RWPE2 (cell line): ENCODE results near the gene AIRE.

Experiments used
- ATAC-seq: fragments of 200-7000 bp; cut with Tn5 transposase; 3 replicates; pipeline ENCODE4 v1.9.1; 2021; ENCODE audit warnings: low read depth
- DNase-seq: peaks from one replicate; pipeline ENCODE4 v3.0.0-alpha.2; 2020; ENCODE audit warnings: low spot score
- H3K27ac ChIP-seq: fragments of 450-650 bp; 2 replicates; pipeline ENCODE4 v1.5.1; 2017; ENCODE audit warnings: mild to moderate bottlenecking; ENCODE audit not compliant: poor library complexity, severe bottlenecking
- H3K27me3 ChIP-seq: fragments of 250-450 bp; sonication (Bioruptor Pico); 2 replicates; pipeline ENCODE4 v1.5.1; 2021; ENCODE audit warnings: mild to moderate bottlenecking, moderate library complexity; ENCODE audit not compliant: insufficient read depth, poor library complexity, severe bottlenecking
- H3K36me3 ChIP-seq: fragments of 250-450 bp; sonication (Bioruptor Pico); 2 replicates; pipeline ENCODE4 v1.5.1; 2020; ENCODE audit warnings: low read depth, mild to moderate bottlenecking, moderate library complexity
- H3K4me1 ChIP-seq: fragments of 250-450 bp; sonication (Bioruptor Pico); 2 replicates; pipeline ENCODE4 v1.5.1; 2021; ENCODE audit warnings: mild to moderate bottlenecking, moderate library complexity; ENCODE audit not compliant: insufficient read depth, poor library complexity, severe bottlenecking
- H3K4me3 ChIP-seq: fragments of 250-450 bp; sonication (Bioruptor Pico); 2 replicates; pipeline ENCODE4 v1.5.1; 2021; ENCODE audit warnings: mild to moderate bottlenecking, moderate library complexity; ENCODE audit not compliant: severe bottlenecking
- H3K9me3 ChIP-seq: fragments of 250-450 bp; sonication (Bioruptor Pico); 2 replicates; pipeline ENCODE4 v1.5.1; 2021; ENCODE audit warnings: mild to moderate bottlenecking, moderate library complexity; ENCODE audit not compliant: severe bottlenecking
- CTCF ChIP-seq: fragments of 450-650 bp; IDR thresholded peaks from one replicate; pipeline ENCODE4 v1.5.1; 2017; ENCODE audit warnings: mild to moderate bottlenecking, moderate library complexity; ENCODE audit not compliant: poor library complexity, severe bottlenecking

The AIRE gene

GRCh38 chr21:44263221-44263760 is 22.4 kb upstream of the AIRE start:
- H3K4me3 ChIP-seq = no peak overlapping the region
- no peak for DNase-seq
- no peak; the same call in 2 of the 3 replicates for ATAC-seq
- no peaks in the 10 kb centered on the region for H3K36me3 ChIP-seq
- H3K4me1 ChIP-seq = no peaks in the 10 kb centered on the region
- no peaks in the 10 kb centered on the region for H3K9me3 ChIP-seq
- H3K27me3 ChIP-seq = no peaks in the 10 kb centered on the region
- H3K27ac ChIP-seq = no peak overlapping the region
- no peak for TF ChIP-seq CTCF

DNA sequence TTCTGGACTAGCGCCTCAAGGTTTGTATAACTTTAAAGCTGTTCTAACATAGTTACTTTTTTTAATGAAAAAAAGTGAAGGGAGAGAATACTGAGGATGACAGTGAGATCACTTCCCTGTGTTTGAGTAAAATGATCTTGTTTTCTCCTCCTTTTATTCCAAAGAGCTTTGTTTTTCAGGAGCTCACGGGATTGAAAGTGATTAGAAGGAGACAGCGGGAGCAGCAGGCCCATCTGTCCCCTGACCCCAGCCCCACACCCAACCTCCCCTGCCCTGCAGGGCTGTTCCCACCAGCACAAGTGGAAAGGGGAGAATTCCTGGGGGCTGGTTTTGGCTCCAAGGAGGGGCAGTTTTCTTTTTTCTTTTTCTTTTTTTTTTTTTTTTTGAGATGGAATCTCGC is 21.9 kb upstream of the AIRE start:
- H3K4me3 ChIP-seq = no peak overlapping the region
- no peak for ATAC-seq
- TF ChIP-seq CTCF = no peak
- no peaks in the 10 kb centered on the region for H3K27me3 ChIP-seq
- H3K4me1 ChIP-seq = no peaks in the 10 kb centered on the region
- H3K36me3 ChIP-seq = no peaks in the 10 kb centered on the region
- no peak overlapping the region for H3K27ac ChIP-seq
- no peak for DNase-seq
- no peaks in the 10 kb centered on the region for H3K9me3 ChIP-seq

GRCh38 chr21:44265734-44266270 is 19.9 kb upstream of the AIRE start:
- H3K9me3 ChIP-seq = no peaks in the 10 kb centered on the region
- H3K4me3 ChIP-seq = no peak overlapping the region
- H3K27me3 ChIP-seq = no peaks in the 10 kb centered on the region
- TF ChIP-seq CTCF = no peak
- no peaks in the 10 kb centered on the region for H3K36me3 ChIP-seq
- H3K4me1 ChIP-seq = no peaks in the 10 kb centered on the region
- H3K27ac ChIP-seq = no peak overlapping the region
- ATAC-seq = no peak
- DNase-seq = peak; percentile 45

GRCh38 chr21:44267655-44268142 is 18.0 kb upstream of the AIRE start:
- Histone ChIP-seq H3K4me3 (no peak overlapping the region), H3K9me3 (no peaks in the 10 kb centered on the region), H3K4me1 (no peaks in the 10 kb centered on the region), H3K36me3 (no peaks in the 10 kb centered on the region), H3K27me3 (no peaks in the 10 kb centered on the region), H3K27ac (no peak overlapping the region)
- peak; percentile 30 for TF ChIP-seq CTCF
- DNase-seq (no peak), ATAC-seq (no peak)

GRCh38 chr21:44269090-44269489 is 16.6 kb upstream of the AIRE start:
- no peak overlapping the region for H3K27ac ChIP-seq
- H3K27me3 ChIP-seq = no peaks in the 10 kb centered on the region
- H3K4me1 ChIP-seq = no peaks in the 10 kb centered on the region
- no peaks in the 10 kb centered on the region for H3K9me3 ChIP-seq
- no peak for ATAC-seq
- H3K4me3 ChIP-seq = no peak overlapping the region
- no peak for DNase-seq
- H3K36me3 ChIP-seq = no peaks in the 10 kb centered on the region
- no peak for TF ChIP-seq CTCF
